Panc1 (cell line): Measurements from ENCODE around the gene CYP2C18. TPM values are rescaled to one million over a fixed set of nuclear protein-coding genes. Genes with fewer than 3 reads are reported as not detected.

Source experiments
- ATAC-seq: fragments of 200-7000 bp; cut with Tn5 transposase; 2 replicates; pipeline ENCODE4 v1.9.1; 2020; ENCODE audit warnings: mild to moderate bottlenecking, moderate library complexity
- BruUV-seq: library from RNA; stranded (reverse); fragments of 400-500 nt; replicated peaks from 2 replicates; lab custom pipeline; 2021; lab: Mats Ljungman, UMichigan
- CTCF ChIA-PET: fragments of 300-600 bp; sonication (Branson Sonifier 250); formaldehyde crosslinking; loops from one replicate; lab custom pipeline; 2022; ENCODE audit warnings: antibody characterized with exemption; lab: Charles Lee
- POLR2A ChIA-PET: fragments of 300-600 bp; sonication (Branson Sonifier 250); formaldehyde crosslinking; loops from one replicate; lab custom pipeline; 2022; ENCODE audit warnings: antibody characterized with exemption; lab: Charles Lee
- DNase-seq: peaks from one replicate; pipeline ENCODE4 v3.0.0-alpha.2; 2010; ENCODE audit warnings: low read depth, low spot score
- H3K27ac ChIP-seq: 2 replicates; pipeline ENCODE4 v1.5.1; 2011; ENCODE audit warnings: mild to moderate bottlenecking, low read length, inconsistent platforms
- H3K27me3 ChIP-seq: fragments of 200-500 bp; sonication (Bioruptor generic); 2 replicates; pipeline ENCODE4 v1.6.0; 2014; ENCODE audit warnings: low read length, inconsistent platforms; ENCODE audit not compliant: control insufficient read depth, insufficient read depth
- H3K36me3 ChIP-seq: fragments of 200-500 bp; sonication (Bioruptor generic); 2 replicates; pipeline ENCODE4 v1.5.1; 2014; ENCODE audit warnings: inconsistent platforms, mild to moderate bottlenecking, low read length, moderate library complexity; ENCODE audit not compliant: control insufficient read depth, insufficient read depth
- H3K4me1 ChIP-seq: 2 replicates; pipeline ENCODE4 v1.5.1; 2011; ENCODE audit warnings: inconsistent platforms, mild to moderate bottlenecking, low read length, moderate library complexity; ENCODE audit not compliant: control insufficient read depth, insufficient read depth
- H3K4me3 ChIP-seq, 2 experiments: 2 replicates each; pipeline ENCODE4 v1.5.1; 2011 to 2012; ENCODE audit warnings: low read depth in 2 of 2, low read length in 2 of 2, mild to moderate bottlenecking in 2 of 2, inconsistent platforms in 1 of 2, moderate library complexity in 1 of 2
- H3K9me3 ChIP-seq: fragments of 200-500 bp; sonication (Bioruptor generic); 2 replicates; pipeline ENCODE4 v1.5.1; 2014; ENCODE audit warnings: low read depth, mild to moderate bottlenecking, inconsistent platforms, low read length, moderate library complexity; ENCODE audit not compliant: control insufficient read depth, insufficient read depth
- CTCF ChIP-seq: fragments of 450-650 bp; IDR thresholded peaks from 2 replicates; pipeline ENCODE4 v1.5.1; 2017; ENCODE audit warnings: mild to moderate bottlenecking
- POLR2AphosphoS5 ChIP-seq: IDR thresholded peaks from 2 replicates; pipeline ENCODE4 v1.6.1; 2012; ENCODE audit warnings: mild to moderate bottlenecking, low read depth, low read length, moderate library complexity
- REST ChIP-seq, 2 experiments: IDR thresholded peaks; 2 replicates each; pipeline ENCODE4 v1.6.1; 2011 to 2012; ENCODE audit warnings: low read depth in 2 of 2, control low read depth in 1 of 2, low read length in 1 of 2, mild to moderate bottlenecking in 1 of 2, moderate library complexity in 1 of 2; ENCODE audit not compliant: insufficient read depth in 1 of 2
- SIN3A ChIP-seq: IDR thresholded peaks from 2 replicates; pipeline ENCODE4 v1.6.1; 2012; ENCODE audit warnings: low read depth, mild to moderate bottlenecking, low read length, moderate library complexity, borderline replicate concordance; ENCODE audit not compliant: insufficient read depth
- TCF7L2 ChIP-seq: IDR thresholded peaks from 2 replicates; pipeline ENCODE4 v1.6.1; 2011; ENCODE audit warnings: mild to moderate bottlenecking, low read depth, low read length, inconsistent platforms
- in situ Hi-C: cut with HindIII; loops from 2 replicates; pipeline ENCODE4 v1.10.0; 2016; ENCODE audit warnings: low sequenced_read_pairs, low pct_unique_long_range_greater_than_20kb
- intact Hi-C: fragments of 100-400 bp; cut with micrococcal nuclease; formaldehyde crosslinking; loops from one replicate; pipeline ENCODE4 v1.10.0; 2022; ENCODE audit not compliant: unreplicated experiment
- total RNA-seq: library from RNA; stranded (reverse); gene quantifications from one replicate; pipeline ENCODE4 v1.2.1, GENCODE V29; 2021; ENCODE audit not compliant: unreplicated experiment

CYP2C18 gene
- total RNA-seq, 1 experiment from 2014 or later, result not detected

GRCh38 chr10:94735197-94735596 lies 51.7 kb downstream of the CYP2C18 start:
- ATAC-seq (no peak), DNase-seq (no peak)
- intact Hi-C loops (no loop called here), in situ Hi-C loops (no loop called here)
- H3K4me3 ChIP-seq, result no peak overlapping the region
- no peaks in the 10 kb centered on the region for H3K36me3 ChIP-seq
- CTCF ChIA-PET, result no interaction called here
- H3K9me3 ChIP-seq, result no peaks in the 10 kb centered on the region
- no peak overlapping the region for H3K27ac ChIP-seq
- no peaks in the 10 kb centered on the region; the same call in 1 of the 2 replicates for H3K27me3 ChIP-seq
- POLR2A ChIA-PET, result no interaction called here
- TF ChIP-seq CTCF, result no peak
- TF ChIP-seq TCF7L2, result no peak
- TF ChIP-seq REST (IDR thresholded peaks at IDR 0.05; ENCODE audit: insufficient read depth in 1 of 2, low read depth in 2 of 2, low read length in 1 of 2), result no peak
- TF ChIP-seq POLR2AphosphoS5, result no peak
- TF ChIP-seq SIN3A, result no peak
- no TSS peak for BruUV-seq
- no peaks in the 10 kb centered on the region for H3K4me1 ChIP-seq

GRCh38 chr10:94738588-94738987 lies 55.1 kb downstream of the CYP2C18 start:
- H3K27me3 ChIP-seq, result no peaks in the 10 kb centered on the region; the same call in 1 of the 2 replicates
- no TSS peak for BruUV-seq
- H3K4me1 ChIP-seq, result no peaks in the 10 kb centered on the region
- ATAC-seq (no peak), DNase-seq (no peak)
- no peak overlapping the region for H3K27ac ChIP-seq
- no peaks in the 10 kb centered on the region for H3K9me3 ChIP-seq
- POLR2A ChIA-PET, result no interaction called here
- CTCF ChIA-PET, result no interaction called here
- H3K4me3 ChIP-seq, result no peak overlapping the region
- no peaks in the 10 kb centered on the region for H3K36me3 ChIP-seq
- intact Hi-C loops (no loop called here), in situ Hi-C loops (no loop called here)
- TF ChIP-seq POLR2AphosphoS5 (no peak), SIN3A (no peak), CTCF (no peak), TCF7L2 (no peak), REST (IDR thresholded peaks at IDR 0.05; ENCODE audit: insufficient read depth in 1 of 2, low read depth in 2 of 2, low read length in 1 of 2) (no peak)
